ENCODE data around the gene RASGRF1.

GRCh38 chr15:79028411-79028964 lies 62.1 kb downstream of the RASGRF1 start:
- TF ChIP-seq CTCF (IDR thresholded peaks at IDR 0.05) (peak; percentile 66 to 73 (median 70)), POLR2A (IDR thresholded peaks at IDR 0.05) (no peak), POLR2AphosphoS5 (IDR thresholded peaks at IDR 0.05) (no peak), EP300 (IDR thresholded peaks at IDR 0.05; ENCODE audit: low read depth) (no peak)
